BJ (cell line): Measurements from ENCODE around the gene CACHD1. TPM values are rescaled to one million over a fixed set of nuclear protein-coding genes. Genes with fewer than 3 reads are reported as not detected.

Experiments
- CTCF ChIA-PET: fragments of 350-600 bp; formaldehyde crosslinking; extraction: SDS; loops from one replicate; lab custom pipeline; 2021; ENCODE audit warnings: antibody characterized with exemption, inconsistent platforms; lab: Yijun Ruan, JAX
- POLR2A ChIA-PET: fragments of 300-600 bp; sonication (Branson Sonifier 250); formaldehyde crosslinking; extraction: SDS; loops from one replicate; lab custom pipeline; 2021; ENCODE audit warnings: antibody characterized with exemption; lab: Charles Lee
- DNase-seq: peaks from one replicate; pipeline ENCODE4 v3.0.0-alpha.2; 2011; ENCODE audit warnings: low read depth
- H3K27me3 ChIP-seq: 2 replicates; pipeline ENCODE4 v1.6.0; 2011; ENCODE audit warnings: low read length; ENCODE audit not compliant: control insufficient read depth, insufficient read depth
- H3K36me3 ChIP-seq: 2 replicates; pipeline ENCODE4 v1.5.1; 2011; ENCODE audit warnings: low read length; ENCODE audit not compliant: control insufficient read depth, insufficient read depth
- H3K4me3 ChIP-seq: 2 replicates; pipeline ENCODE4 v1.5.1; 2011; ENCODE audit warnings: low read depth, mild to moderate bottlenecking, control low read depth, low read length
- CTCF ChIP-seq: IDR thresholded peaks from 2 replicates; pipeline ENCODE4 v1.5.1; 2011; ENCODE audit warnings: low read depth, mild to moderate bottlenecking, control low read depth, inconsistent platforms, low read length, moderate library complexity; ENCODE audit not compliant: insufficient read depth
- polyA plus RNA-seq: library from polyadenylated mRNA; depleted of rRNA; stranded (reverse); fragments of >200 nt; gene quantifications from 2 replicates; pipeline ENCODE4 v1.2.3, GENCODE V29; 2011

The CACHD1 gene
- polyA plus RNA-seq, 1 experiment, result 3.0 TPM

GRCh38 chr1:64679177-64679576 lies 209.2 kb downstream of the CACHD1 start:
- H3K36me3 ChIP-seq, result peaks cover 7% of the 10 kb centered on the region
- DNase-seq, result no peak
- POLR2A ChIA-PET, result no interaction called here
- CTCF ChIA-PET, result interaction anchor here (0.9 to 1.1 kb wide), 3 partner anchors 14 to 146 kb away, joined by 3 to 4 read pairs (median 3); no protein-coding TSS in a partner anchor
- H3K27me3 ChIP-seq, result no peaks in the 10 kb centered on the region
- TF ChIP-seq CTCF, result no peak
- no peak overlapping the region for H3K4me3 ChIP-seq

DNA sequence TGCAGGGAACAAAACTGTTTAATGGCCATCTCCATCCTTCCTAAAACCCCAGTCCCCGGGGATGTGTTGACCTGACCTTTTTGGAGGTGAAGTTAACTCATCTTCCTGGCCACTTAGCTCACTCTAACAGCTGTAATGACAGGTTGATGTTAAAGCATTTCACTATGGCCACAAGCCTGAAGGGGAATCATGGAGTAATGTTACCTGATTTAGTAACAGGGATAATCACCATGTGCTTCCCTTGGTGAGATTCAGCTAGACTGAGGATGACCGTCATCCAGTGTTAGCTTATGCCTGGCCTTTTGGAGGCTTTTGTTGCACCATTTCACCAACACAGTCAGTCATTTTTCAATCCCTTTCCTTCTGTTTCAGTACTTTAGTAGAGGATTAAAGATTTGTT lies 210.7 kb downstream of the CACHD1 start:
- no peak overlapping the region for H3K4me3 ChIP-seq
- no peak for DNase-seq
- peaks cover 7% of the 10 kb centered on the region for H3K36me3 ChIP-seq
- H3K27me3 ChIP-seq, result no peaks in the 10 kb centered on the region
- CTCF ChIA-PET, result interaction anchor here (0.9 kb wide), 1 partner anchor 143 kb away, joined by 3 read pairs; no protein-coding TSS in a partner anchor
- TF ChIP-seq CTCF, result no peak
- POLR2A ChIA-PET, result no interaction called here

DNA sequence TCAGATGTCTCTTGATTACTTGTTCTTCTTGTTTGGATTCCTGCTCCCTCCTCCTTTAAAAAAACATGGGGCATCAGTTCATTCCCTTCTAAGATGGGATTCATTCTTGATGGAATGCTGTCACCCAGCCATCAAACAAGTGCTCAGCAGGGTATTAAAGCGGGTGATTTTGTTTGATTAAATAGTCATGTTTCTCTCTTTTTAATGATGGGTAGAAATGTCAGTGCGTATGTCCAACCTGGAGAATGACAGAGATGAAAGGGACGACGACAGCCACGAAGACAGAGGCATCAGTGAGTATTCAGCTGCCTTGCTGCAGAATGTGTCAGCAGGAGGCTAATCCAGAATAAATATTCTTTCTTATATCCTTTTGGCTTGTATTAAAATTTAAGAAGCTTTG lies 211.1 kb downstream of the CACHD1 start:
- Histone ChIP-seq H3K36me3 (peaks cover 7% of the 10 kb centered on the region), H3K27me3 (no peaks in the 10 kb centered on the region), H3K4me3 (no peak overlapping the region)
- ChIA-PET POLR2A (no interaction called here), CTCF (interaction anchor here (0.9 to 1.2 kb wide), 2 partner anchors 135 to 142 kb away, joined by 3 read pairs; no protein-coding TSS in a partner anchor)
- DNase-seq, result no peak
- TF ChIP-seq CTCF, result no peak

DNA sequence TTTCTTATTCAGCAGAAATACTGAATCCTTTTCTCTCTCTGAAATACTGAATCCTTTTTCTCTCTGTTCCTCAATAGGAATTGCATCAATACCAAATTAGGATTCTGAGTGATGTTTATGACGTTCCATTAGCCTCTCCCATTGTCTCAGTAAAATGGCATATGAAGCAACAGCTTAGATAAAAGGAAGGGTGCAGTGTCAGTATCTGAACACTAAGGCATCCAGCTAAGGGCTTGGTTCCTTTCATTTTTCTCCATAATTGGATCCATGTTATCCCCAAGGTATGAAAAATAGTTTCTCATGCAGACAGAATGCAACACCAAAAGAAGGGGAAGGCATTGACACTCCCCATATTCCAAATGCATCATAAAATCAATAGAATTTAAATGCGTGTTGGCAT lies 213.5 kb downstream of the CACHD1 start:
- Histone ChIP-seq H3K27me3 (no peaks in the 10 kb centered on the region), H3K4me3 (no peak overlapping the region), H3K36me3 (peaks cover 7% of the 10 kb centered on the region)
- POLR2A ChIA-PET, result no interaction called here
- no peak for TF ChIP-seq CTCF
- CTCF ChIA-PET, result interaction anchor here (1.2 to 1.5 kb wide), 2 partner anchors 8 to 415 kb away, joined by 4 to 6 read pairs; no protein-coding TSS in a partner anchor
- no peak for DNase-seq

DNA sequence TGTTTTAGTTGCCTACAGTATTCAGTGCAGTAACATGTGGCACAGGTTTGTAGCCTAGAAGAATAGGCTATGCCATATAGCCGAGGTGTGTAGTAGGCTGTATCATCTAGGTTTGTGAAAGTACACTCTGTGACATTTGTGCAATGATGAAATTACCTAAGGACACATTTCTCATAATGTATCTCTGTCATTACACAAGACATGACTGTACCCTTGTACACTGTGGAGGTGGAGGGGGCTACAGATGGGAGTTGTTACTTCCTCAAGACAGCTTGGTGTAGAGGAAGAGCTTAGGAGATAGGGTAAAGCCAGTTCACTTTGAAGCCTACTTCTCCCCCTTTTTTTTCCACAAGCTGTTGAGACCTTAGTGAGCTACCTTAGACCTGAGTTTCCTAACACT lies 215.3 kb downstream of the CACHD1 start:
- H3K4me3 ChIP-seq, result no peak overlapping the region
- DNase-seq, result no peak
- H3K27me3 ChIP-seq, result no peaks in the 10 kb centered on the region
- CTCF ChIA-PET, result interaction anchor here (0.6 to 1.5 kb wide), 9 partner anchors 9 to 416 kb away, joined by 3 to 6 read pairs (median 4); no protein-coding TSS in a partner anchor
- TF ChIP-seq CTCF, result no peak
- H3K36me3 ChIP-seq, result peaks cover 3% of the 10 kb centered on the region; the same call in 1 of the 2 replicates
- POLR2A ChIA-PET, result no interaction called here
